GM18520 (cell line): ENCODE data around the gene GCNT2.
"Not testable (repeated sequence)": the region's sequence is repeated elsewhere in the genome, so short reads cannot be mapped to it uniquely, and the experiment has no call there.

Source experiments
- ATAC-seq: cut with Tn5 transposase; IDR thresholded peaks from one replicate; pipeline ENCODE4 v1.9.1; 2021; ENCODE audit not compliant: unreplicated experiment

The GCNT2 gene

DNA sequence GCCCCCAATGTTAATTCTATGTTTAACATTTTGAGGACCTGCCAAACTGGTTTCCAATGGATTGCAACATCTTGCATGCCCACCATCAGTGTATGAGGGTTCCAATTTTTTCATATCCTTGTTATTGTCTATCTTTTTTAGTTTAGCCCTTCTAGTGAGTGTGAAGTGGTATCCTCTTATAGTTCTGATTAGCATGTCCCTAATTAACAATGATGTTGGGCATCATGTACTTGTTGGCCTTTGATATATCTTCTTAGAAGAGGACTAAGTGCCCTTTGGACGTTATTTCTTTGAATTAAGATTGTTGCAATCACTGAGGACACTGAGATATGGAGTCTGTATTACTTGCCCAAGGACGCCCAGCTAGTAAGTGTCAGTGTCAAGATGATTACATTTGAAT is 22.3 kb downstream of the GCNT2 start:
- no peak for ATAC-seq

DNA sequence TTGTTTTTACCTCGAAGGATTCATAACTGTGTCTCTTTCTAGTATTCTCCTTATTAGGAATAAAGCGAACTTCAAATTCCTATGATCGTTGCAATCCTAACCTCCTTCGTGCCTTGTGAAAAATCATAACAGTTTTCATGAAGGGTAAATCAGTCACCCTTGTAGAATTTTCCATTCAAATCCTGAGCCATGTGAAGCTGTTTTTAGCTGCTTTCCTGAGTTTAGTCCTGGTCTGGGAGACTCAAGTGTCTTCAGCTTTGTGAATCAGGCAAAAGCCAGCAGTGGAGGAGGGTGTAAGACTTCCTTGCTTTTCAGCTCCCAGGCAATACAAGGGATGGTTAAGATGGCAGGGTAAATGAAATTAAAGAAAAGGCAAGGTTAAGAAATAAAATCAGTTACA is 24.3 kb downstream of the GCNT2 start:
- no peak for ATAC-seq

DNA sequence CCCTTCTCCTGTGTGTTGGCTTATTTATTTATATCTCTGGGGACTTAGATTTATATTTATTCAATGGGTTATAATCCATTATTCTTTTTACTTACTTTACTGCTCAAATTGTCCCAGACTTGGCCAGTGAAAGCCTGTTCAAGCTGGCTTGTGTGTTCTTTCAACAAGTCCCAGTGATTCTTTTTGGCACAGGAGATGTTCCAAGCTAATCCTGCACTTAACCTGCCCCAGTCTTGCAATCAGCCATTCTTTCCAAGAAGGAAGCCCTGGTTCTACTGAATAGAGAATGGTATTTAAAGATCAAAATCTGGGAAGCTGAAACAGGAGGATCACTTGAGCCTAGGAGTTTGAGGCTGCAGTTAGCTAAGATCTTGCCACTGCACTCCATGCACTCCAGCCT is 26.7 kb downstream of the GCNT2 start:
- no peak for ATAC-seq

DNA sequence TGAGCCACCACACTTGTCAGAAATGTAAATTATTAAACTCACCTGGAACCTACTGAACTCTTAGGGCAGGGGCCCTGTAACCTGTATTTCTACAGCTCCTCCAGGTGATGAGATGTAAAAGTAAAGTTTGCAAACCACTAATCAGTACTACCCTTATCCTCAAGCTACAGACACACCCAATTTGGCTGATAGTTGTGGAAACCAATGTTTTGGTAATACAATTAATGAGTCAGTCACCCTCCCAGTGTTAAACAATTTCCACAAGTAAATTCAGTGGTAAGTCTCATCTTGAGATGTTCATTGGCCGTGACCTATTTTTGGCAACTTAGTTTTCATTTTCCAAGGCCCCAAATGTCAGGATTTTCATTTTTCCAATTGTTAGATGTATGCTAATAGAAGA is 29.6 kb downstream of the GCNT2 start:
- ATAC-seq, result no peak

DNA sequence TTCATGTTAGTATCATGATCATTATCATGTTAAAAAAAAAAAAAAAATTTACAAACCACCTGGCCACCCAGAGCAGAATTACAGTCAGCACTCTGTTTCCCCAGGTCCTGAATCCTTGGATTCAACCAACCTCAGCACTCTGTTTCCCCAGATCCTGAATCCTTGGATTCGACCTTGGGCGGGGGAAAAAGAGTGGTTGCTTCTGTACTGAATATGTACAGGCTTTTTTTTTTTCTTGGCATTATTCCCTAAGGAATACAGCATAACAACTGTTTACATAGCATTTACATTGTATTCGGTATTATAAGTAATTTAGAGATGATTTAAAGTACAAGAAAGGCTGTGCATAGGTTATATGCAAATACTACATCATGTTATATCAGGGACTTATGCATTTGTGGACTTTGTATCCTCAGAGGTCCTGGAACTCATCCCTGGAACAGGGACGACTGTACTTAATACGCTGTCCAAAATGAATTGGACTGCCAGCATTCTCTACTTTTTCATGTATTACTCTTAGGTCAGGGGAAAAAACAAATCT is 31.2 kb downstream of the GCNT2 start:
- ATAC-seq, result no peak

DNA sequence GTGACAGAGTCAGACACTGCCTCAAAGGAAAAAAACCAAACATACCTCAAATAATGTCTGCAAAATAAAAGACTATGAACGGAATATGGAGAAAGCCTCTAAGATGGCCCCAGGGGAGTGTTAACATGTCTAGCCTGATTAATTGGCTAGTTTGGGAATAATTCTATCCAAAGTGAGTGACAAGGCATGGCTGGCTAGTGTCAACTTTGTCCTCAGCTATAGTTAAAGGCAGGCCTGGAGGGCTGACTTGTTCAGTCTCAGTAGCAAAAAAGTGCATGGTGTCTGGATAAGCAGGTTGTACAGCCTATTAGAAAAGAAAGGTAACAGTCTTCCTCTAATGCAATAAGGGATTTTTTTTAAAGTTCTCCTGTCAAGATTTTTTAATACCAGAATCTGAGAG is 32.7 kb downstream of the GCNT2 start:
- no peak for ATAC-seq

DNA sequence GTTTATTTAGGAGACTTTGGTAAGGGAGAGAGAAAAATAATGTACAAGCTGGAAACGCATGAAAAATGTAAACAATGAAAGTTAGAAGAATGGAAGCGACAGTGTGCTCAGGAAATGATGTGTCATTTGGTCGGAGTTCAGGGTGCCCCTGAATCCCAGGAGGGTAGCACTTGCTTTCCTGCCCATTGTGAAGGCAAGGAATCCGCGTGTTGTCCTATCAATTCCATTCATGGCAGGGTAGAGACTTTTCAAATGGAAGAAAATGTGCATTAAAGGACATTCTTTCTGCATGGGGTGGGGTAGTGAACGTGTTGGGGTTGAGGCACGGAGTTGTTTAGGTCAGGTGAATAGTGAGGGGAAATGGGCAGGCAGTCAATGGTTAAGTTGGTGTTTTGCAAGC is 33.7 kb downstream of the GCNT2 start:
- ATAC-seq, result no peak

DNA sequence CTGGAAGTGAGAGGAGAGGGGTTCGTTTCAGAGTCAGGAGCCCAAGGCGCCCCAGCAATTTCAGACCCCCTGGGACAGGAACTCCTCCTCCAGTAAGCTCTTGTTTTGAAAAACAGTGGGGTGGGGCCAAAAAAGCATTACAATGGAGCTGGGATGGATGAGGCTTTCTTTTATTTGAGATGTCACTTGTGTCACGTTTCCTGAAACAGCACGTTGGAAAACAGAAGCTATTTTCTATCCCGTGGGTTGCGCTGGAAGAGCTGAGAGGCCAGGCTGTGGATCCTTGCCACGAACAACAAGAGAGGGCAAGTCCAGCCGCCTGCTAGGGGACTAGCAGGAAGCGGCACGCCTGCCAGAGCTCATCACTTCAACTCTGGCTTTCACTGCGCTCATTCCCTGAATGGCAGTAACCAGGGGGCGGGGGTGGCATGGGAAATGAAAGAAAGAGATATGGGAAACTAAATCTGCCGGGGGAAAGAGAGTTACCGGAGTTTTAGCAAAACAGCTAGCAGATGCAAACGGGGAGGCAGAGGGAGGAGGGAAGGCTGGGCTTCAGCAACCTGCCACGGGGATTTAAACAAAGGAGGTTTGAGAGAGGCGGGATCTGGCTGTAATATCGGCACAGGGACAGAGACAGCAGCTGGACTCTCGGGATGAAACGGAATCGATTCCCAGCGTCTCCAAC is 34.6 kb downstream of the GCNT2 start:
- no peak for ATAC-seq

DNA sequence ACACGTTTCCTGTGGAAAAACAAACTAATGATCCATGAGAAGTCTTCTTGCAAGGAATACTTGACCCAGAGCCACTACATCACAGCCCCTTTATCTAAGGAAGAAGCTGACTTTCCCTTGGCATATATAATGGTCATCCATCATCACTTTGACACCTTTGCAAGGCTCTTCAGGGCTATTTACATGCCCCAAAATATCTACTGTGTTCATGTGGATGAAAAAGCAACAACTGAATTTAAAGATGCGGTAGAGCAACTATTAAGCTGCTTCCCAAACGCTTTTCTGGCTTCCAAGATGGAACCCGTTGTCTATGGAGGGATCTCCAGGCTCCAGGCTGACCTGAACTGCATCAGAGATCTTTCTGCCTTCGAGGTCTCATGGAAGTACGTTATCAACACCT is 35.4 kb downstream of the GCNT2 start:
- ATAC-seq, result no peak

DNA sequence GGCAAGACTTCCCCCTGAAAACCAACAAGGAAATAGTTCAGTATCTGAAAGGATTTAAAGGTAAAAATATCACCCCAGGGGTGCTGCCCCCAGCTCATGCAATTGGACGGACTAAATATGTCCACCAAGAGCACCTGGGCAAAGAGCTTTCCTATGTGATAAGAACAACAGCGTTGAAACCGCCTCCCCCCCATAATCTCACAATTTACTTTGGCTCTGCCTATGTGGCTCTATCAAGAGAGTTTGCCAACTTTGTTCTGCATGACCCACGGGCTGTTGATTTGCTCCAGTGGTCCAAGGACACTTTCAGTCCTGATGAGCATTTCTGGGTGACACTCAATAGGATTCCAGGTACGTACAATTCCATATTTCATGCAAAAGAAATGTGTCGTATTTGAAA is 35.8 kb downstream of the GCNT2 start:
- ATAC-seq, result no peak

DNA sequence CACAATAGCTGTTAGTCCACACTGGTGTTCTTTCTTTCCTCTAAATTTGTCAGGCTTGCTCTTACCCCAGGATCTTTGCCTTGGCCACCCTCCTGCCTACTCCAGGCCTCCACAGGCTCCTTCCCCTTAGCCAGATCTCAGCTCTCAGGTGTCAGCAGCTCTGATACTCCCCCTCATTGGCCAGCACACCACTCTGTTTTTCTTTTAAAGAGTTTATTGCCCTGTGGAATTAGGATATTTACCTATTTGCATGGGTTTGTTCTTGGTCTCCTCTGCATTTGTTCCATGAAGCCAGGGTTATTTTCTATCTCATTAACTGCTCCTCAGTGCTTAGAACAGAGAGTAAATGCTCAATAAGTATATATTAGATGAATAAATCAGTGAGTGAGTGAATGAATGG is 36.8 kb downstream of the GCNT2 start:
- no peak for ATAC-seq

DNA sequence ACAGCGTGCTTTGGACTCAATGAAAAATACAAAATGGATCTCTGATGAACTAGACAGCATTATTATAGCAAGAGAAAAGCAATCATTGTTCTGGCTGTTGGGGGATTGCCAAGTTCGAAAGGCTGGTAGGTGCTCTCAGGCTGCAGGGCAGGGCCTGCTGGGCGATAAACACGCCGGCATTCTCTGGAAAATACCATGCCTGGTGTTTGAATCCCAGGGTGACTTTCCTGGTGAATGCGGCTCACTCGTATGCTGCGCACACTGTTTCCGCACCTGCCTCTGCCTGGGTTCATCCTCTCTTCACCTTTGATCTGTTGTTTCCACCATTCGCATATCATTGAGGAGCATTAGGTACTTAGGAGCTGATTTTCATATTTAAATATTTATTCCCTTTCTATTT is 37.4 kb downstream of the GCNT2 start:
- no peak for ATAC-seq

DNA sequence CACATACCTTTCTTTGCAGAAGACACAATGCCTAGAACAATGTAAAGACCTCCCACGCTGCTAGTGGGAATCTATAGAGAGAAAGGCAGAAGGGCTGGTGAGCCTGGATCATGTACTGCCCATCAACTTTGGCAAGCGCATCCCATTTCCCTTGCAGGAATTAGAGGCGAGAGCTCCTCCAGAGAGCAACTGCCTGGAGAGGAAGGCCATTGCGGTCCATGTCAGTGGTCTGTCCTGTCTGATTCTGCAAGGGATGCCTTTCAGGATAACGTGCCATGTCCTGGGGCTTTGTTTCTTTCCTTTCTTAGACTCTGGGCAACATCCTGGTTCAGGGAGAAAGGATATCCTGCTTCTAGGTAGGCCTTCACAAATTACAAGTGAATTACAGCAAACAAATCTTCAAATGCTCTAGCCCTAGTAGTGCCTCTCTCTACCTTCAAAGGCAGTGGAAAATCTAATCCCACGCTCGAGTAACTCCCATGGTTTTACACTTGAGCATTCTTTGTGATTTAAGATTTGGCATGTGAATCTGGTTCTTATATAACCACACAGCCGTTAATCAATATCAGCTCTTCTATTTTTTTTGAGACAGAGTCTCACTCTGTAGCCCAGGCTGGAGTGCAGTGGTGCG is 38.5 kb downstream of the GCNT2 start:
- no peak for ATAC-seq

DNA sequence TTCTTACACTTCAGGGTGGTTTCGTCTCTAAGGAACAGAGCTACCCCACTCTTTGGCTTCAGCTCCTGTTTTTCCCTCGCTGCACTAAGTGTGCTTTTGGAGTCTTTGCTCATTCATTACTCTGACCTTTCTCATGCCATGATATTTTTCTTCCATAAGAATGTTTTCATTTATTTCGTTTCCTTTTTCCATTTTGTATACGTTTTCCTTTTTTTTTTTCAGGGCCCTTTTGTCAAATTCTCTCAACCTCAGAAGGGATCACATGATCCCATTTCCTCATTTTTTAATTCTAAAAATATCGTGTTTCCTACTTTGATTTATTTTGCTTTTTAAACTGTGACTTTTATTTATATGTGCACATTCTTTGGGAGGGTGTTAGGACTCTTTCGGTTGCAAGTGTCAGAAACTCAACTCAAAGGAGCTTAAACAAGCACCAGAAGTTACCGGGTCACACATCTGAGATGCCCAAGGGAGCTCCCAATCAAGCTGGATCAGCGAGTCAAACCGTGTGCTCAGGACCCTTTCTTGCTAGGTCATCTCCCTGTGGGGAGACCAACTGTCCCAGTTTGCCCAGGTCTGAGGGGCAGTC is 40.6 kb downstream of the GCNT2 start:
- ATAC-seq, result no peak

DNA sequence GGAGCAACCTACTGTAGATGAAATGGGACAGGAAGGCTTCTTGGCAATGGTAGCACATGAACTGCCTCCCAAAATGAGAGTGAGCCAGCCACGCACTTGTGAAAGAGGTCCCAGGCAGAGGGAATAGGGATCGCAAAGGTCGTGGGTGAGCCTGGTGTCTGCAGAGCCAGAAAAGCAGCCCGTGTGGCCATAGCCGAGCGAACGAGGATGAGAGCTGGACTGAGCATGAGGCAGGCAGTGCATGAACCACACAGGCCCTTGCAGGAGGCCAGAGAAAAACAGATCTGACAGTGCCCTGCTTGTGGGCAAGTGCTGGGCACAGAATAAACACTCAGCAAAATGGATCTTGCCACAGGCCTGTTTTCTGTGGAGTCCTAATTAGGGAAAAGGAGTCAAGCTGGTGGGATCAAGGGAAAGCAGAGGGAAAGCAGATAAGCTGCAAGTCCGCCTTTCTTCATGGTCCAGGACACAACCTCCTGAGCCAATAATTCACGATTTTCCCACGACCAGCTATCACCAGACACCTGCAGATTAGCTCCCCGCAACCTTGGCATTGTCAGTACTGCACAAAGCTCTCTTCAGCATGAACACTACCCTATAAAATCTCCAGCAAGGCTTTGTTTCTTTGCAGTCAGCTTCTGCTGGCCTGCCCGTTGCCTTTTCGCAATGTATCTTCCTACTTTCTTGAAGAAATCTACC is 44.0 kb downstream of the GCNT2 start:
- ATAC-seq, result no peak

DNA sequence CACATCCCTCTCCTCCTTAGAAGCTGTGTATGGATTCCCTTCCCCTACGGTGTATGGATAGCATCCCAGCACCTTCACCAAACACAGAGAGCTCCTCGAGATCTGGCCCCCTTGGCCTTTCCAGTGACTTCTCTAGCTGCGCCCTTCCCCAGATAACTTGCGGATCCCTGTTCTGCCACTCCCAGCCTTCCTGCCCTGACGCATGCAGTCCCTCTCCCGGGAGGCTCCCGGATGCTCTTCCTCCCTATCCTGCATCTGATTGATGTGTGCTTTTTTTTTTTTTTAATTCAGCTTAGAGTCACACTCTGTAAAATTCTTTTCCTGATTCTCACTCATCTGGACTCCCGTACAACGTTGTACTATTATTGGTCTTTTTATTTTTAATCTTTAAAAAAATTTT is 44.8 kb downstream of the GCNT2 start:
- ATAC-seq, result no peak

DNA sequence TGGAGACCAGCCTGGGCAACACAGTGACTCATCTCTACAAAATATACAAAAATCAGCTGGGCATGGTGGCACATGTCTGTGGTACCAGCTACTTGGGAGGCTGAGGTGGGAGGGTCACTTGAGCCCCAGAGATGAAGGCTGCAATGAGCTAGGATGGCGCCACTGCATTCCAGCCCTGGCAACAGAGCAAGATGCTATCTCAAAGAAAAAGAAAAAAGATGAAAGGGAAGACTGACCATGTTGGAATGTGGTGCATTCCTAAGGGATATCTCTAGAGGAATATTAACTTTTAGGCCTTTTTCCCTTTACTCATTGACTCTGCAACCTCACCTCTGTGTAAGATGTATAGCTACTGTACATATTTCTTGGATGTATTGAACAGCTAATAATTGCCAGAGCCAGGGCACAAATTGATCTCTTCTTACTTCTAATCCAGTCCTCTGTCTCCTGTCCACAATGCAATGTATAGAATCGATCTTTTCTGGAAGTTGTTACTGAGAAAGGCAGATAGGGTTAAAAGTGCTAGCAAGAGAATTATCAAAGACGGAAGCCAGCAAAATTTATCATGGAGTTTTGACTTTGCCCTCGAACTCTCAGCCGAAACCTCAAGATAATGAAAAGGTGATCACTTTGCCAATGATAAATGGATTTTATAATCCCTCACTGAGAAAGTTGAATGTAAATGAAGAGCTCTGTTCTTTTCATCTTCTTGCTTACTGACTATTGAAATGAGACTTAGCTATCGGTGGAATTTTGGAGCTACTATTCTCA is 46.3 kb downstream of the GCNT2 start:
- ATAC-seq, result no peak

DNA sequence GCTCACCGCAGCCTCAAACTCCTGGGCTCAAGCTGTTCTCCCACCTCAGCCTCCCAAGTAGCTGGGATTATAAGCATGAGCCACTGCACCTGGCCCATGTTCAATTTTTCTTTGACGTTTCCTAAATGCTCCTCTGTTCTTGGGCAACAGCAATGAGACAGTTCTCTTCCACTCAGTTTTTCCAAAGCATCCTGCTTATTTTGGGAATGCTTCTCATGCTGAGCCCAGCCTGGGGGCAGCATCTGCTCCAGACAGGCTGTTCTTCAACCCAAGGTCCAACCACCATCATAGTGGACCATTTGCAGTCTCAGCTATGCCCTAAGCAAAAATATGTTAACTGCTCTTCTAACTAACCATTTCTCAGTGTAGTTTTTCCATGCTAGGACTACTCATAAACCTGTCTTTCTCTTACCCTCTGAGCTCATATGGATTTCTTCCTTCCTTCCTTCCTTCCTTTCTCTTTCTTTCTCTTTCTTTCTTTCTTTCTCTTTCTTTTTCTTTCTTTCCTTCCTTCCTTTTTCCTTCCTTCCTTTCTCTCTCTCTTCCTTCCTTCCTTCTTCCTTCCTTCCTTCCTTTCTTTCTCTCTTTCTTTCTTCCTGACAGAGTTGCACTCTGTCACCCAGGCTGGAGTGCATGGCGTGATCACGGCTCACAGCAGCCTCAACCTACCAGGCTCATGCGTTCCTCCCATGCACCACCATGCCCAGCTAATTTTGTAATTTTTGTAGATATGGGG is 48.4 kb downstream of the GCNT2 start:
- ATAC-seq, result no peak

DNA sequence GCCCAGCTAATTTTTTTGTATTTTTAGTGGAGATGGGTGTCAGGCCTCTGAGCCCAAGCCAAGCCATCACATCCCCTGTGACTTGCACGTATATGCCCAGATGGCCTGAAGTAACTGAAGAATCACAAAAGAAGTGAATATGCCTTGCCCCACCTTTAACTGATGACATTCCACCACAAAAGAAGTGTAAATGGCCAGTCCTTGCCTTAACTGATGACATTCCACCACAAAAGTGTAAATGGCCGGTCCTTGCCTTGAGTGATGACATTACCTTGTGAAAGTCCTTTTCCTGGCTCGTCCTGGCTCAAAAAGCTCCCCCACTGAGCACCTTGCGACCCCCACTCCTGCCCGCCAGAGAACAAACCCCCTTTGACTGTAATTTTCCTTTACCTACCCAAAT is 54.4 kb downstream of the GCNT2 start:
- ATAC-seq, result not testable (repeated sequence)

DNA sequence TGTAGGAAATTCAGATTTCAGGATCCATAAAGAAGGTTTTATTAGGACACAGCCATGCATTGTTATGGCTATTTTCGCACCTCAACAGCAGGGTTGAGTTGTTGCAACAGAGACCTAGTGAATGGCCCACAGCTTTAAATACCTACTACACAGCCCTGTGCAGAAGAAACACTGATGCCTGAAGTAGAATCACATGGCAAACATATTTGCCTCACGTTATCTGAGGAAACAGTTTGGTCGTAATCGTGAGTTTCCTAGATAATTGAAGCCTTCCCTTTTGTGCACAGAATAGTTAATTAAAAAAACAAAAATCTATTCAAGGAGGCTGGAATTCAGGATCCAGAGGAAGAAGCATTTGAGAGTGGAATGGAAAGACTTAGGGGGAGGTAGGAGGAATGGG is 55.1 kb downstream of the GCNT2 start:
- ATAC-seq, result no peak
